Right ventricle myocardium superior (tissue), 1 donor: ENCODE results near the gene NHEJ1. TPM values are rescaled to one million over a fixed set of nuclear protein-coding genes. Genes with fewer than 3 reads are reported as not detected.
A peak's percentile ranks its signal among the peaks of the same experiment; 100 is the strongest.

Experiments
- ATAC-seq: fragments of 200-7000 bp; cut with Tn5 transposase; one replicate; pipeline ENCODE4 v1.9.1; 2020; ENCODE audit warnings: mild to moderate bottlenecking; ENCODE audit not compliant: poor library complexity
- DNase-seq: peaks from one replicate; pipeline ENCODE4 v3.0.0-alpha.2; 2020
- intact Hi-C: fragments of 100-400 bp; cut with DNase I; formaldehyde crosslinking; loops from one replicate; pipeline ENCODE4 v1.11.2; 2022
- total RNA-seq: library from RNA; stranded (reverse); fragmentation: NEBNext Ultra II Directional; extraction: Animal tissue kit (Norgen Biotek cat#: 25700); gene quantifications from one replicate; pipeline ENCODE4 v1.2.1, GENCODE V29; 2021
- donor health status: DM: no; HTN: yes; CAD: no; lungs with severe emphysema.

The NHEJ1 gene
- total RNA-seq, 1 donor from 2014 or later: 7.5 TPM

DNA sequence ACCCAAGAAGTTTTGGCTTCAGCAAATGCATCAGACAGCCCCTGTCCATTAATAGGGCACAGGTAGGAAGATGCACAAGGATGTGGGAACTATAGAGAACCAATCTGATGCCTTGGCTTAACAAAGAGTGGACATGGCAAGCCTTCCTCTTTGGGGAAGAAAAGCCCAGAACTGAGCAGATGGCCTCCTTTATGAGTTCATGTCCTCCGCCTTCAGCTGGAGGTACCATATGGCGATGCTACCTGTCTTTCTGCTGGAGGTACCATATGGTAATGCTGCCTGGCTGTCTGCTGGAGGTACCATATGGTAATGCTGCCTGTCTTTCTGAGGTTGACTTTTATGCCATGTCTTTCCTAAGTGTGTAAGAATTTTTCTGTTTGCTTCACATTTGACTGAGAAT lies 23.5 kb upstream of the NHEJ1 start:
- DNase-seq (no peak), ATAC-seq (no peak)
- intact Hi-C loops: no loop called here

DNA sequence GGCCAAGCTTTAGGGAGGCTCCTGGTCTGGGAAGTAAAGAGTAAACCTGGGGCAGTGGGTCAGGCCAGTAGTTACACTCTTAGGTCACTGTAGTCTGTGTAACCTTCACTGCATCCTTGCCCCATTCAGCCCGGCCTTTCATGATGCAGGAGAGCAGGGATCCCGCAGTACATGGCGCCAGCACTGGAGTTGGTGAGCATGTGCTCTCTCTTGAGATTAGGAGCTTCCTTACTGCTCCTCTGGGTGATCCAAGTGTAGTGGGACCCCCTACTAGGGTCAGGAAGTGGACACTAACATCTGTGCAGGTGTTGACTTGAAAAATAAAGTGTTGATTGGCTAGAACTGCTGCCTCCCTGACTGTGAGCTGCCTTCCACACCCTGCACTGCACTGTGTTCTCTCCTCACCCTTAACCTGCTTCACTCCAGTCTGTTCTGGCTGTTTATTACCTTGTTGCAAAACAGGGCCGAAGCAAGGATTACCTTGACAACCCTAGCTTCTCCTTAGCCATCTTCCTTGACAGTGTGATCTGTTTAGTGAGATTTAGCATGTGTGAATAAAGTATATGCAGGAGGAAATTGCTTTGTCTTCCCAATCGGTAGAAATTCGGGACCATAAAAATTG lies 22.6 kb upstream of the NHEJ1 start:
- ATAC-seq (no peak), DNase-seq (no peak)
- intact Hi-C loops: no loop called here

DNA sequence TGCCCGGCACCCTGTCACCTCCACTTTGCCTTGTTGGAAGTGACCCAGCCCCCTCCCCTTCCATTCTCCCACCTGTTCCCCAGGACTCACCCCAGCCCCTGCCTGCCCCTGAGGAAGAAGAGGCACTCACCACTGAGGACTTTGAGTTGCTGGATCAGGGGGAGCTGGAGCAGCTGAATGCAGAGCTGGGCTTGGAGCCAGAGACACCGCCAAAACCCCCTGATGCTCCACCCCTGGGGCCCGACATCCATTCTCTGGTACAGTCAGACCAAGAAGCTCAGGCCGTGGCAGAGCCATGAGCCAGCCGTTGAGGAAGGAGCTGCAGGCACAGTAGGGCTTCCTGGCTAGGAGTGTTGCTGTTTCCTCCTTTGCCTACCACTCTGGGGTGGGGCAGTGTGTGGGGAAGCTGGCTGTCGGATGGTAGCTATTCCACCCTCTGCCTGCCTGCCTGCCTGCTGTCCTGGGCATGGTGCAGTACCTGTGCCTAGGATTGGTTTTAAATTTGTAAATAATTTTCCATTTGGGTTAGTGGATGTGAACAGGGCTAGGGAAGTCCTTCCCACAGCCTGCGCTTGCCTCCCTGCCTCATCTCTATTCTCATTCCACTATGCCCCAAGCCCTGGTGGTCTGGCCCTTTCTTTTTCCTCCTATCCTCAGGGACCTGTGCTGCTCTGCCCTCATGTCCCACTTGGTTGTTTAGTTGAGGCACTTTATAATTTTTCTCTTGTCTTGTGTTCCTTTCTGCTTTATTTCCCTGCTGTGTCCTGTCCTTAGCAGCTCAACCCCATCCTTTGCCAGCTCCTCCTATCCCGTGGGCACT lies 21.9 kb upstream of the NHEJ1 start:
- DNase-seq (no peak), ATAC-seq (no peak)
- intact Hi-C loops: no loop called here

DNA sequence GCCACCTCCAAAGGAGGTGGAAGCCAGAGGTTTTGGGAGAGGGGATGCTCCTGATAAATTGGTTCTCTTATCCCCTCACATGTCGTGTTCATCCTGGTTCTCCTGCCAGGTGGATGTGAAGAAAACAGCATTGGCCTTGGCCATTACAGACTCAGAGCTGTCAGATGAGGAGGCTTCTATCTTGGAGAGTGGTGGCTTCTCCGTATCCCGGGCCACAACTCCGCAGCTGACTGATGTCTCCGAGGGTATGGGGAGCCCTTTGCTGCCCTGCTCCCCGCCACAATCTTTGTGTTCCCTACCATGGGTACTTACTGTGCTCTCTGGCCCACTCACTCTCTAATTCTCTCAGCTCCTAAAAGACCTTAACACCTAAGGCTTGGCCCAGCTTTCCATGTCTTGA lies 20.9 kb upstream of the NHEJ1 start:
- no peak for ATAC-seq
- intact Hi-C loops: no loop called here
- DNase-seq: no peak

DNA sequence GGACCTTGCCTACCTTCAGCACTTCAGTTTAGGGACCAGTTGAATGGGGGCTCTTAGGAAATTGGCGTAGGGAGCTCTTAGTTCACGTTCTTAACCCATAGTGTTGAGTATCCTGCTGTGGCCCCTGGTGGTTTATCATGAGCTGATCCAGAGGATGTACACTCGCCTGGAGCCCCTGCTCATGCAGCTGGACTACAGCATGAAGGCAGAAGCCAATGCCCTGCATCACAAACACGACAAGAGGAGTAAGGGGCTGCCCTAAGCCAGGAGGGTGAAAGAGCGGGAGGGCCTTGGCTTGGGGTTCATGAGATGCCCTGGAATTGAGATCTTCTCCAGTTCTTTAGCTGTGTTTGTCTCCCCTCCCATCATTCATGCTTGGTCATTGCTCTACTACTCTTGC lies 20.3 kb upstream of the NHEJ1 start:
- DNase-seq (no peak), ATAC-seq (no peak)
- intact Hi-C loops: no loop called here

DNA sequence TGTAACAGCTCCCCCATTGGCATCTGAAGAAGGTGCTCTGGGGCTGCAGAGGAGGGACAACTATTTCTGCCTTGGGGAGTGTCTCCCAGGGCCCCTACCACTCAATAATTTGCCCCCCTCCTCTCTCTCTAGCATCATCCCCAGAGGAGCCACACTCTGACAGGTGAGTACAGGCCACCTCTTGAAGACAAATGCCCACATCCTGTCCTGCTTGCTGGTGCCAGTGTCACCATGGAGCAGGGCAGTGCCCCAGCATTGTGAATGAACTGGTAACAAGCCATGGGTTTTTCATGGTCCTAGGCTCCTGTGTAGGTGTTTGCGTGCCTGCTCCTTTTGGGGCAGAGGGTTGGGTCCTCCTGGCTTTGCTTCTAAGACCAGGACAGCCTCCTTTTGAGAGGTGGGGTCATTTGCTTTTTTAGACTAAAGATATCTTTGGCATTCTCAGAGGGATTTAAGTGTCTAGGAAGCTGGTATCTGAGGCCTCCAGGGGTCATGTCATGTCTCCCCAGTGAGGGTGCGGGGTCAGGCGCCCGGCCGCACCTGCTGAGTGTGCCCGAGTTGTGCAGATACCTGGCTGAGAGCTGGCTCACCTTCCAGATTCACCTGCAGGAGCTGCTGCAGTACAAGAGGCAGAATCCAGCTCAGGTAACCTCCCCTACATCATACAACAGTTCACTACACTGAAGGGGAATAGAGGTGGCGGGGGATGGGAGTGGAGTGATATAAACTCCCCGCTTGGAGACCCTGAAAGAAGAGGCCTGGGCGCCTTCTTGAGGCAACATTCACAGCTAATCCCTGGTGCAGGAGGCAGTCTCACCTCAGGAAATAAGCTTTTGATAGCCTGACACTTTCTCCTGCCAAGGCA lies 19.2 kb upstream of the NHEJ1 start:
- no peak for DNase-seq
- no peak for ATAC-seq
- intact Hi-C loops: loop anchor here (5.0 kb wide), 2 partner anchors 37 to 117 kb away; partner anchors contain the start of gene ABCB6

DNA sequence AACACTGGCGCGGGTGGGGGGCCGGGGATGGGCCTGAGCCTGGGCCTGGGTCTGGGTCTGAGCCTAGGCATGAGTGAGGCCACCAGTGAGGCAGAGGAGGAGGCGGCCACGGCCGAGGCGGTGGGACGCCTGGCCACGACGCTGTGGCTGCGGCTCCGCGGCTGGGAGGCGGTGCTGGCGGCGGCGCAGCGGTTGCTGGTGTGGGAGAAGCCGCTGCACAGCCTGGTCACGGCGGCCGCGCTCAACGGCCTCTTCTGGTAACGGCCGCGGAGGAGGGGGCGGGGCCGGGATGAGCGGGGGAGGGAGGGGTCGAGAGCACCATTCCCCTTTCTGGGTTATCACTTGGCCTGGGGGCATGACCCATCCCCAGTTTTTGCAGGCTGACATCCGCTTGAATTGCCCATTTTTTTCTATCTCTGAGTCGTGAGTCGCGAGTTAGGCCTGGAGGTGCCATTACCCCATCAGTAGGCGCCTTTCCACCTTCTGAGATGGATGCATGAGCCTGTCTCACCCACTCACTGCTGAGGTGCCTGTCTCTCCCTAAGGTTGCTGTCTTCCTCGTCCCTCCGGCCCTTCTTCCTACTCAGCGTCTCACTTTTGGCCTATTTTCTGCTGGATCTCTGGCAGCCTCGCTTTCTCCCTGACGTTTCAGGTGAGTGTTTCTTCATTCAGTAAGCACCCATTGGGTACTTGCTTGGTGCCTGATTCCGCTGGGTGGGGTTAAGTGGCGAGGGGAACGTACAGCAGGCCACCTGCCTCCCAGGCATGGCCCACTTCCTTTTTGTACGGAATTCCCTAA lies 18.0 kb upstream of the NHEJ1 start:
- peak; percentile 78 for DNase-seq
- ATAC-seq: peak; percentile 6
- intact Hi-C loops: loop anchor here (5.0 kb wide), 2 partner anchors 39 to 119 kb away; partner anchors contain the start of gene ABCB6

DNA sequence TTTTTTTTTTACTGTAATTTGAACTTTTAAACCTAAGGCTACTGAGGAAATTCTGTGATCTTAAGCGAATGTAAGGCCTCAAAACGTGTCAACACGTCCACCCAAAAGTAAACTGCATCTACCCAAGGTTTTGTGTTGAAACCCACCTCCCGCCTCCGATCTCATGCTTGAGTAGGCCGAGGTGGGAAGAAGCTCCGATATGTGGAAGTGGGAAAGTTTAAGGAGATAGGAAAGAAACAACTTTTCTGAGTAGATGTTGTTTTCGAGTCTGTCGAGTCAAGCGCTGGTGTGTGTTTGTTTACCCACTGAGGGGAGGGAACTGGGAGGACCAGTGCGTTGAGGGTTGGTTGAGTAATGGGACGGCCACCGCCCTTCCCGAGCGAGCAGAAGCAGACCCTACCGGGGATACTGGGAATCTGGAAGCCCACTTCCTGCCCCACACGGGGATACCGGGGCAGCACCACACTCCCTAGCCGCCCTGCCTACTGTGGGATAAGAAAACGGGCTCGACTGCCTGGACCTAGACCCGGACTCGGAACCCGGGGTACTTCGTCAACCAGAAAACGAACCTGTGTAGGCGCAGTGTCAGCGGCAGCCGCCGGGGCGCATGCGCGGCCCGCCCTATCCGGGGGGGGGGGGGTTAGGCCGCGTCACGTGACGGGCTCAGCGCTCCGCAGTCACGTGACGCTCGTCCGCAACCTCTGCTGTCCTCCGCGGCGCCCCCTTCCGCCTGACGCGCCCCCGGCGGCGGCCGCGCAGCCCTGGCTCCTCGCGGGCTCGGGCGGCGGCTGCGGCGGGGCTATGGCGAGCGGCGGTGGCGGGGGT lies 17.1 kb upstream of the NHEJ1 start, which contains the start of gene RETREG2:
TSS of gene RETREG2 (plus strand) at position 724 of the 825 bp plus-strand sequence. CDS start at position 802, 78 bp downstream.
- intact Hi-C loops: loop anchor here (5.0 kb wide), 2 partner anchors 40 to 120 kb away; partner anchors contain the start of gene ABCB6
- ATAC-seq: peak; percentile 81
- peak; percentile 90 for DNase-seq

DNA sequence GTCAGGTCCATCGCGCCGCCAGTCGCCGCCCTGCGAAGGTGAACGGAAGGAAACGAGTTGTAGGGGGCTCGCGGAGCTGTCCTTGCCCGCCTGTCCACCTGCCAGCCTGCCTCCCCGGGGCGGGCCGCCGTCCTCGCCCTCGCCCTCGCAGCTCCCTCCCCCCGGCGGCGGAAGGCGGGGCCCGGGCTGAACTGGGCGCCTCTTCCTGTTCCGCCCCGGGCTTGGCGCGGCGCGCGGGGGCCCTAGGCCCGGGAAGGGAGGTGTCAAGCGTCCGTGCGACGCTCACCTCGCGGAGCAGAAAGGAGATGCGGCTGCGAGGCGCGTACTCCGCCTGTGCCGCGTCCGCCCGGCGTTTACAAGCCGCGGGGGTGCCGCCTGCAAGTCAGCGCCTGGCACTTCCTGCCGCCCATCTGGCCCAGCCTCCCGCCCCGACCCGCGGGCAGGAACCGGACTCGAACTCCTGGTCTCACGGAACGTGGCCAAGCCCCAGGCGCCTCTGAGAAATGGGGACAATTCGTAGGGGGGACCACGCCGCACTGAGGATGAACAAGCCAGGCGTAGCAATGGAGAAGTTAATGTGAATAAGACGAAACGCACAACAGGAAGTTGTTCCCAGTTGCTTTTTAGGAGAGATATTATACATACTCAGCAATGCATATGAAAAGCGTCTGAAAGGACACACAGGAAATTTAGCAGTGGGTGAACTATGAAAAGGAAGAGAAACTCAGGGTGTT lies 16.4 kb upstream of the NHEJ1 start, which contains the start of gene CNPPD1:
TSS of gene CNPPD1 (minus strand) at position 108 of the 734 bp plus-strand sequence. CDS start at position 11, 97 bp downstream.
- ATAC-seq (peak; percentile 93), DNase-seq (peak; percentile 94)
- intact Hi-C loops: loop anchor here (5.0 kb wide), 2 partner anchors 40 to 120 kb away; partner anchors contain the start of gene ABCB6

DNA sequence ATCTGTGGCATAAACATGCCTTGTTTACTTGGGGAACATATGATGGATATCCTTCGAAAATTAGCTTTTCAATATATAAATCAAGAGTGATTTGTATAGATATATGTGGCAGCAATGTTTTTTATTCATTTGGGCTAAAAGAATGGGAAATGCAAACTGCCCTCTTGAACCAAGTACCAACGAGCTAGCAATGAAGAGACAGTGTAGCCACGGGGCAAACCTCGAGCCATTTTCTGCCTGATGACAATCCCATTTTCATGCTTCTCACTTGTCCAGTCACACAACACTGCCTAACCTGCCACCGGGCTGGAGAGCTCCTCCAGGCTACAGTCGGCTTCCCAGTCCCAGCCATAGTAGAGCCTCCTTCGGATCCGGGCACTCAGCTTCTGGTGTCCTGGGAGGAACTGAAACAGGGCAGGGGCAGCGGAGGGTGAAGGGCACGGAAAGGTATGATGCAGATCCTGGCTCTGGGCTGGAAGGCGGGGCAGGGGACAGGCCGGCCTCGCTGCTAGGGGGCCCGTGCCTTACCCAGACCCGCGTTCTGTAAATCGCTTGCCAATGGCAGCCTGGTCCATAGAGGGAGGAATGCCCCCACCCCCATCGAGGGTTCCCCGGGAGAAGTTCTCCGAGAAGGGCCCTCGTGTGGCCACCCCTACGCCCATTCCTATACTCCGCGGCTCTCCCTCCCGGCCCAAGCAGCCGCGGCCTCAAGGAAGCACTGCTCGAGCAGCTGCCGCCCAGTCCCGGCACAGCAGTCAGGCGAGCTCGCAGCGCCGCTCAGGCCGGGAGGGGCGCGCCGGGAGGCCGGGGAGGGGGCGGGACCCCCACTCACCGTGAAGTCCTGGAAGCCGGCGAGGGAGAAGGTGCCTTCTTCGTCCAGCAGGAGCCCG lies 15.6 kb upstream of the NHEJ1 start:
- DNase-seq (peak; percentile 67), ATAC-seq (peak; percentile 43)
- intact Hi-C loops: loop anchor here (5.0 kb wide), 2 partner anchors 41 to 121 kb away; partner anchors contain the start of gene ABCB6

DNA sequence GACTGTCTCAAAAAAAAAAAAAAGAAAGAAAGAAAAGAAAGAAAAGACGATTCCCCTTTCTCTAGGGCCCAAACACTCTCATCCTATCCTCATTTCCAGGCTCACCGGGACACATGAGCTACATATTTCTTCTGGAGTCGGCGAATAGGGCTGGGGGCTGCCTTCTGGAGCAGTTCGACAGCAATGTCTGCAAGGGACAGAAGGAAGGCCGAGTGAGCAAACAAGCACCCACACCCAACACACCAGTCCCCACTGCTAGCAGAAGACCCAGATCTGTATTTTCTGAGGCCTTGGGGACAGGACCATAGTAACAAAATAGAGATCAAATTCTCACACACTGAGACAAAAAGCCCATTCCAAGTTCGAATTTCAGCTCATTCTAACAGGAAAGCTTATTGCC lies 14.9 kb upstream of the NHEJ1 start:
- ATAC-seq: no peak
- no peak for DNase-seq
- intact Hi-C loops: loop anchor here (5.0 kb wide), 2 partner anchors 42 to 122 kb away; partner anchors contain the start of gene ABCB6

DNA sequence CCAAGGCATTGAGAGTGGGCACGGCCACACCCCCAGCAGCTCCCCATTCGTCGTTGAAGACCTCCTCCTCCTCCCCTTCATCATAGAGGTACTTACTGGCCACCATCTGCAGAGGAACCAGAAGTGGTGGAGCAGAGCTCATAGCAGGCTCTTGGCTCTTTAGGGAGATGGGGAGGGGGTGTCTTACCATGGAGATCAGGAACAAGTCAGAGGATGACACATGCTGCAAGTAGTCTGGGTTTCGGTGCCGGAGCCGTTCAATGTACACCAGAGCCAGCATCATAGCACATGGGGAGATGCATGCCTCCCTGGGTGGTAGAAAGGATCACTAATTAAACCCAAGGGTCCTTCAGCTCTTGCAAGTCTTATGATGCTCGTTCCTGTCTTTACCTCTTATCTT lies 14.2 kb upstream of the NHEJ1 start:
- intact Hi-C loops: loop anchor here (5.0 kb wide), 2 partner anchors 42 to 122 kb away; partner anchors contain the start of gene ABCB6
- DNase-seq: no peak
- no peak for ATAC-seq

DNA sequence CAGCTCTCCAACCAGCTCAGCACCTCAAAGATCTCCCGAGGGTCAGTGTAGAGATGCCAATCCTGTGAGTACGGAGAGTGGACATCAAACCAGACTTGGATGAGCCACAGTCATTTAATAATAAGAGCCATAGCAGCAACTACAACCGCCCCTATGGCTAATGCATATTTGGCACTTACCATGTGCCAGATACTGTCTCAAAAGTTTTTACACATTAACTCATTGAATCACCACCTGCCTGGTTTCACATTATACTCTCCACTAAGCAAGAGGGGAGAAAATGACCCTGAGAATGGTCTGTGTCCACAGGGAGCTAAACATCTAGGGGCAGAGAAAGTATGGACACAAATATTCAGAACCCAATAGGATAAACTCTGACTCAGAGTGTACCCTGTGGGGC lies 13.5 kb upstream of the NHEJ1 start:
- ATAC-seq: no peak

DNA sequence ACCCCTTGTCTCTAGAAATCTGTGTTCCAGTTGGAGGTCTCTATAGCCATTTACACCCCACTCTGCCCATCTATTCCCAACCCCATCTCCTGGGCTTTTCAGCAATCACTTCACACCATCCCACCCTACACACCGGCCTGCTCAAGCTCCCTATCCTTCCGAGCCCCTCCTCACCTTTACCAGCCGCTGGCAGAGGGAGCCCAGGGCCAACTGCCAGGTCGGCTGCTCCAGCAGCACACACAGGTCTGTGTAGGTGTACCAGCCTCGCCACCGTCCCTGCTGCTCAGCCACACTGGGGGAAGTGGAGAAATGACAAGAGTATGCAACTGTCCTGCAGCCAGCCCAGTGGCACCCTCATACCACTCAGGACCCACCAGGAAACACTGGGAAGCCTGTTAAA lies 12.6 kb upstream of the NHEJ1 start:
- intact Hi-C loops: no loop called here
- DNase-seq (no peak), ATAC-seq (no peak)

More for the DNA sequence above, 13.5 kb upstream of the NHEJ1 start:
- intact Hi-C loops: no loop called here
- DNase-seq: no peak
